H1 (cell line): ENCODE measurements around the gene FCRL2. TPM values are rescaled to one million over a fixed set of nuclear protein-coding genes. Genes with fewer than 3 reads are reported as not detected.

Source experiments
- CTCF ChIA-PET: fragments of 300-600 bp; sonication (Branson Sonifier 250); formaldehyde crosslinking; loops from one replicate; lab custom pipeline; 2021; ENCODE audit not compliant: partially characterized antibody; lab: Charles Lee
- POLR2A ChIA-PET: fragments of 300-600 bp; sonication (Branson Sonifier 250); formaldehyde crosslinking; loops from one replicate; lab custom pipeline; 2021; ENCODE audit warnings: inconsistent platforms; ENCODE audit not compliant: partially characterized antibody; lab: Charles Lee
- DNase-seq, 2 experiments: peaks; one replicate each; pipeline versions ENCODE4 v3.0.0 to v3.0.0-alpha.2; 2010 to 2022; ENCODE audit warnings: low spot score in 2 of 2, low read depth in 1 of 2, mixed read lengths in 1 of 2
- FAIRE-seq: peaks from 2 replicates; lab custom pipeline; 2011; peaks lifted over from hg19 to GRCh38; lab: Jason Lieb, UNC
- H2AFZ ChIP-seq: 2 replicates; pipeline ENCODE4 v1.8.1; 2012; ENCODE audit warnings: low read length, inconsistent platforms
- H2AK5ac ChIP-seq: 2 replicates; pipeline ENCODE4 v1.6.1; 2013; ENCODE audit warnings: low read depth, low read length
- H2BK120ac ChIP-seq: replicated peaks from 2 replicates; pipeline ENCODE3; 2013; ENCODE audit warnings: low read depth, low read length, inconsistent platforms
- H2BK12ac ChIP-seq: 2 replicates; pipeline ENCODE4 v1.6.1; 2013; ENCODE audit warnings: low read depth, low read length
- H2BK15ac ChIP-seq: 2 replicates; pipeline ENCODE4 v1.6.1; 2013; ENCODE audit warnings: low read length
- H2BK20ac ChIP-seq: 2 replicates; pipeline ENCODE4 v1.6.1; 2013; ENCODE audit warnings: low read length
- H2BK5ac ChIP-seq: 2 replicates; pipeline ENCODE4 v1.6.1; 2013; ENCODE audit warnings: low read depth, low read length
- H3K14ac ChIP-seq: 2 replicates; pipeline ENCODE4 v1.6.1; 2013; ENCODE audit warnings: inconsistent platforms; ENCODE audit not compliant: insufficient read length
- H3K18ac ChIP-seq: 2 replicates; pipeline ENCODE4 v1.6.1; 2013; ENCODE audit warnings: low read length; ENCODE audit errors: extremely low read depth
- H3K23ac ChIP-seq: 2 replicates; pipeline ENCODE4 v1.6.1; 2013; ENCODE audit warnings: inconsistent platforms; ENCODE audit not compliant: insufficient read length
- H3K23me2 ChIP-seq: 2 replicates; pipeline ENCODE4 v1.6.1; 2013; ENCODE audit warnings: low read depth, low read length
- H3K27ac ChIP-seq: 2 replicates; pipeline ENCODE4 v1.6.1; 2011; ENCODE audit warnings: low read depth, low read length, inconsistent platforms
- H3K27me3 ChIP-seq, 4 experiments: replicated peaks in 1 of 4; 1 replicate in 1 of 4; 2 replicates in 3 of 4; pipeline versions ENCODE4 v1.6.1 to v1.8.1; 2011 to 2013; ENCODE audit warnings: low read length in 3 of 4, mild to moderate bottlenecking in 3 of 4, inconsistent platforms in 2 of 4, mixed read lengths in 2 of 4, moderate library complexity in 1 of 4; ENCODE audit not compliant: control insufficient read depth in 3 of 4, insufficient read depth in 3 of 4; ENCODE audit errors: extremely low read depth in 1 of 4
- H3K36me3 ChIP-seq, 4 experiments: 2 replicates each; pipeline versions ENCODE4 v1.6.1 to v1.8.1; 2011 to 2013; ENCODE audit warnings: mild to moderate bottlenecking in 4 of 4, low read length in 3 of 4, moderate library complexity in 2 of 4, control low read depth in 1 of 4, inconsistent platforms in 1 of 4; ENCODE audit not compliant: insufficient read depth in 4 of 4, control insufficient read depth in 2 of 4
- H3K4ac ChIP-seq: replicated peaks from 2 replicates; pipeline ENCODE3; 2013; ENCODE audit warnings: low read length, low read depth, mixed read lengths, inconsistent platforms; ENCODE audit not compliant: insufficient read length
- H3K4me1 ChIP-seq, 4 experiments: replicated peaks in 1 of 4; 1 replicate in 1 of 4; 2 replicates in 3 of 4; pipeline versions ENCODE4 v1.6.1 to v1.8.1; 2011 to 2013; ENCODE audit warnings: low read length in 3 of 4, inconsistent platforms in 2 of 4, mixed read lengths in 1 of 4; ENCODE audit not compliant: insufficient read depth in 4 of 4, control insufficient read depth in 3 of 4
- H3K4me2 ChIP-seq, 2 experiments: 2 replicates each; pipeline versions ENCODE4 v1.6.1 to v1.8.1; 2011 to 2013; ENCODE audit warnings: low read depth in 2 of 2, low read length in 2 of 2, control low read depth in 1 of 2, inconsistent platforms in 1 of 2, mild to moderate bottlenecking in 1 of 2; ENCODE audit not compliant: insufficient read depth in 1 of 2
- H3K4me3 ChIP-seq, 4 experiments: fragments of 200-600, 300-600 bp in 1 of 4; sonication (generic), shearing (Covaris generic), sonication (Bioruptor Twin) in 1 of 4; 2 replicates each; pipeline versions ENCODE4 v1.5.1 to v1.8.1; 2011 to 2016; ENCODE audit warnings: low read length in 4 of 4, low read depth in 3 of 4, control low read depth in 2 of 4, inconsistent platforms in 2 of 4, mild to moderate bottlenecking in 2 of 4, mixed read lengths in 1 of 4, moderate library complexity in 1 of 4; ENCODE audit not compliant: insufficient read depth in 2 of 4; ENCODE audit errors: extremely low read depth in 1 of 4
- H3K56ac ChIP-seq: replicated peaks from 2 replicates; pipeline ENCODE3; 2013; ENCODE audit warnings: low read depth, mild to moderate bottlenecking, mixed read lengths, low read length, inconsistent platforms; ENCODE audit not compliant: insufficient read length
- H3K79me1 ChIP-seq: 2 replicates; pipeline ENCODE4 v1.6.1; 2013; ENCODE audit warnings: low read depth, low read length, control low read depth
- H3K79me2 ChIP-seq, 2 experiments: 2 replicates each; pipeline versions ENCODE4 v1.6.1 to v1.8.1; 2012 to 2013; ENCODE audit warnings: low read length in 2 of 2, mild to moderate bottlenecking in 2 of 2, inconsistent platforms in 1 of 2; ENCODE audit not compliant: insufficient read depth in 2 of 2, control insufficient read depth in 1 of 2
- H3K9ac ChIP-seq, 4 experiments: replicated peaks in 1 of 4; 1 replicate in 1 of 4; 2 replicates in 3 of 4; pipeline versions ENCODE4 v1.6.1 to v1.8.1; 2011 to 2013; ENCODE audit warnings: low read depth in 3 of 4, low read length in 3 of 4, control low read depth in 2 of 4, mild to moderate bottlenecking in 2 of 4, moderate library complexity in 2 of 4, inconsistent platforms in 1 of 4; ENCODE audit errors: extremely low read depth in 1 of 4
- H3K9me3 ChIP-seq, 2 experiments: 2 replicates each; pipeline versions ENCODE4 v1.6.1 to v1.8.1; 2012 to 2013; ENCODE audit warnings: mild to moderate bottlenecking in 2 of 2, moderate library complexity in 2 of 2, control low read depth in 1 of 2, inconsistent platforms in 1 of 2, low read depth in 1 of 2, low read length in 1 of 2, mixed read lengths in 1 of 2; ENCODE audit not compliant: insufficient read depth in 2 of 2
- H4K20me1 ChIP-seq, 2 experiments: replicated peaks in 1 of 2; 2 replicates each; pipeline versions ENCODE3 to v1.8.1; 2011 to 2013; ENCODE audit warnings: inconsistent platforms in 2 of 2, low read length in 2 of 2, mild to moderate bottlenecking in 1 of 2; ENCODE audit not compliant: insufficient read depth in 2 of 2, control insufficient read depth in 1 of 2
- H4K5ac ChIP-seq: 2 replicates; pipeline ENCODE4 v1.6.1; 2013; ENCODE audit warnings: low read length, low read depth, mixed read lengths, inconsistent platforms; ENCODE audit not compliant: insufficient read length
- H4K8ac ChIP-seq: 2 replicates; pipeline ENCODE4 v1.8.0; 2013; ENCODE audit warnings: mild to moderate bottlenecking, moderate library complexity, low read length, inconsistent platforms; ENCODE audit not compliant: insufficient read depth; ENCODE audit errors: extremely low read depth
- H4K91ac ChIP-seq: replicated peaks from 2 replicates; pipeline ENCODE3; 2013; ENCODE audit warnings: low read length, mixed read lengths, inconsistent platforms; ENCODE audit not compliant: insufficient read length
- BACH1 ChIP-seq: IDR thresholded peaks from 2 replicates; pipeline ENCODE4 v1.6.1; 2012; ENCODE audit warnings: low read length, improper control_type of control experiment
- CBX8 ChIP-seq: fragments of 300-800, 300-1000 bp; sonication (generic); IDR thresholded peaks from 2 replicates; pipeline ENCODE4 v1.7.1; 2016; ENCODE audit warnings: low read depth, low read length, borderline replicate concordance
- CREB1 ChIP-seq: IDR thresholded peaks from 2 replicates; pipeline ENCODE4 v1.6.1; 2012; ENCODE audit warnings: inconsistent platforms
- GTF2F1 ChIP-seq: IDR thresholded peaks from 2 replicates; pipeline ENCODE4 v1.6.1; 2012; ENCODE audit warnings: low read depth, low read length, improper control_type of control experiment, borderline replicate concordance
- HDAC6 ChIP-seq: IDR thresholded peaks from one replicate; pipeline ENCODE4 v1.7.1; 2012; ENCODE audit warnings: low read depth, mild to moderate bottlenecking, inconsistent platforms, low read length, moderate library complexity
- POLR2A ChIP-seq, 2 experiments: IDR thresholded peaks; 1 replicate in 1 of 2; 2 replicates in 1 of 2; pipeline ENCODE4 v1.6.1; 2011; ENCODE audit warnings: low read depth in 2 of 2, low read length in 2 of 2, mild to moderate bottlenecking in 2 of 2; ENCODE audit errors: control extremely low read depth in 1 of 2
- RBBP5 ChIP-seq: IDR thresholded peaks from 2 replicates; pipeline ENCODE4 v1.7.1; 2012; ENCODE audit warnings: low read depth, mild to moderate bottlenecking, inconsistent platforms, low read length, moderate library complexity, borderline replicate concordance
- SIX5 ChIP-seq: IDR thresholded peaks from 2 replicates; pipeline ENCODE4 v1.6.1; 2011; ENCODE audit warnings: mild to moderate bottlenecking, low read depth, low read length
- SP4 ChIP-seq: IDR thresholded peaks from 2 replicates; pipeline ENCODE4 v1.6.1; 2012; ENCODE audit warnings: low read length, inconsistent platforms
- SRF ChIP-seq: IDR thresholded peaks from 2 replicates; pipeline ENCODE4 v1.6.1; 2011; ENCODE audit warnings: mild to moderate bottlenecking, low read depth, low read length, moderate library complexity
- WGBS, 2 experiments: shearing (Covaris generic) in 1 of 2; methylation state at CpG; one replicate each; pipeline versions ENCODE4 v1.1.6 to v1.1.7; 2013 to 2015; ENCODE audit warnings: low lambda C conversion rate in 2 of 2, mixed read lengths in 2 of 2, inconsistent platforms in 1 of 2, low coverage in 1 of 2, missing lambda C conversion rate in 1 of 2; ENCODE audit not compliant: insufficient replicate concordance in 2 of 2, insufficient coverage in 1 of 2, insufficient read length in 1 of 2; ENCODE audit errors: extremely low coverage in 1 of 2, missing lambda C conversion rate in 1 of 2; 5-methylcytosine and 5-hydroxymethylcytosine counted together
- polyA plus RNA-seq, 7 experiments: library from polyadenylated mRNA; depleted of rRNA in 3 of 7; stranded (reverse) in 5 of 7; unstranded in 2 of 7; fragments of >200 nt in 5 of 7; fragments of 200-250 nt in 2 of 7; gene quantifications; 1 replicate in 5 of 7; 2 replicates in 1 of 7; 4 replicates in 1 of 7; pipeline versions ENCODE4 v1.2.1 to v1.2.3, GENCODE V29; 2011 to 2013; ENCODE audit warnings: missing spikeins in 2 of 7, mixed read lengths in 2 of 7
- total RNA-seq: library from RNA; stranded (reverse); fragmentation: NEBNext Ultra II Directional; extraction: Animal tissue kit (Norgen Biotek cat#: 25700); gene quantifications from 2 replicates; pipeline ENCODE4 v1.2.1, GENCODE V29; 2021
- TF ChIP-seq, protein P1 (sequence below): IDR thresholded peaks from 2 replicates; pipeline ENCODE4 v1.6.1; 2011; ENCODE audit warnings: low read depth, mild to moderate bottlenecking, low read length; ENCODE audit not compliant: insufficient read depth
- TF ChIP-seq, protein P2 (sequence below): IDR thresholded peaks from 2 replicates; pipeline ENCODE4 v1.6.1; 2011; ENCODE audit warnings: low read length, improper control_type of control experiment
- TF ChIP-seq, protein P3 (sequence below): IDR thresholded peaks from 2 replicates; pipeline ENCODE4 v1.6.1; 2012; ENCODE audit warnings: inconsistent platforms

Gene FCRL2
- total and polyA plus RNA-seq, 2 of the 8 experiments (the other 6 are each of a cell fraction or from before 2014, with no cell fraction given): not detected

DNA sequence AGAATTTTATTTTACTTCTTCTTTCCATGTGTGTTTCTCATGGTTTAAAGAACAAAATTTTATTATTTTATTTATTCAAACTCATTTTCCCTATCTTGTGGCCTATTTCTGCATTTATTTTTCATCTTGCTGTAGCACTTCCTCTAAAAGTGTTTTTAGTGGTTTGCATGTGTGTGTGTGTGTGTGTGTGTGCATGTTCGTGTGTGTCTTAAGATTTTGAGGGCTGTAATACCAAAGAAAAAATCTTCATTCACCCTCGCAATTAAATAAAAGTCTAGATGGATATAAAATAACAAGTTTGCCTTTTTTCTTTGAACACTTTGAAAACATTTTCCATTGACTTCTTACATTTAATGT is 51.7 kb downstream of the FCRL2 start:
- no peak overlapping the region for H3K56ac ChIP-seq
- DNase-seq (no peak), FAIRE-seq (no peak)
- no peaks in the 10 kb centered on the region for H3K23me2 ChIP-seq
- H3K79me1 ChIP-seq: no peaks in the 10 kb centered on the region
- ChIA-PET POLR2A (no interaction called here), CTCF (interaction anchor here (1.0 kb wide), 2 partner anchors 34 to 145 kb away, joined by 3 read pairs; no protein-coding TSS in a partner anchor)
- no peak overlapping the region for H2AFZ ChIP-seq
- no peak overlapping the region for H3K4me3 ChIP-seq
- WGBS, 2 experiments: 97% methylated on average over 2 of the region's 2 CpGs; no CpG with 5 or more reads in 1 of the 2 experiments
- H2BK20ac ChIP-seq: no peak overlapping the region
- H3K18ac ChIP-seq: no peak overlapping the region
- H3K27ac ChIP-seq: no peak overlapping the region
- no peaks in the 10 kb centered on the region for H3K4me1 ChIP-seq
- no peak overlapping the region for H2BK5ac ChIP-seq
- no peak overlapping the region for H2BK12ac ChIP-seq
- H3K9me3 ChIP-seq: peaks cover 25% of the 10 kb centered on the region in 2 experiments; a peak in 3 of 4 replicates
- peaks cover 0 to 7% (median 0%) of the 10 kb centered on the region in 4 experiments; a peak in 1 of 8 replicates for H3K36me3 ChIP-seq
- no peak overlapping the region for H4K8ac ChIP-seq
- H3K4ac ChIP-seq: no peak overlapping the region
- no peak overlapping the region for H3K23ac ChIP-seq
- no peak overlapping the region for H3K9ac ChIP-seq
- no peak overlapping the region for H2AK5ac ChIP-seq
- H2BK120ac ChIP-seq: no peak overlapping the region
- H4K5ac ChIP-seq: no peak overlapping the region
- H3K14ac ChIP-seq: no peak overlapping the region
- no peak overlapping the region for H4K91ac ChIP-seq
- H4K20me1 ChIP-seq: no peaks in the 10 kb centered on the region
- no peaks in the 10 kb centered on the region for H3K27me3 ChIP-seq
- H3K4me2 ChIP-seq: no peak overlapping the region
- no peaks in the 10 kb centered on the region for H3K79me2 ChIP-seq
- no peak overlapping the region for H2BK15ac ChIP-seq
- TF ChIP-seq GTF2F1: no peak
- TF ChIP-seq, protein P1, sequence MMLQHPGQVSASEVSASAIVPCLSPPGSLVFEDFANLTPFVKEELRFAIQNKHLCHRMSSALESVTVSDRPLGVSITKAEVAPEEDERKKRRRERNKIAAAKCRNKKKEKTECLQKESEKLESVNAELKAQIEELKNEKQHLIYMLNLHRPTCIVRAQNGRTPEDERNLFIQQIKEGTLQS: no peak
- TF ChIP-seq SRF: no peak
- TF ChIP-seq HDAC6: no peak
- TF ChIP-seq, protein P2, sequence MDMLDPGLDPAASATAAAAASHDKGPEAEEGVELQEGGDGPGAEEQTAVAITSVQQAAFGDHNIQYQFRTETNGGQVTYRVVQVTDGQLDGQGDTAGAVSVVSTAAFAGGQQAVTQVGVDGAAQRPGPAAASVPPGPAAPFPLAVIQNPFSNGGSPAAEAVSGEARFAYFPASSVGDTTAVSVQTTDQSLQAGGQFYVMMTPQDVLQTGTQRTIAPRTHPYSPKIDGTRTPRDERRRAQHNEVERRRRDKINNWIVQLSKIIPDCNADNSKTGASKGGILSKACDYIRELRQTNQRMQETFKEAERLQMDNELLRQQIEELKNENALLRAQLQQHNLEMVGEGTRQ: no peak
- TF ChIP-seq SP4: no peak
- TF ChIP-seq, protein P3, sequence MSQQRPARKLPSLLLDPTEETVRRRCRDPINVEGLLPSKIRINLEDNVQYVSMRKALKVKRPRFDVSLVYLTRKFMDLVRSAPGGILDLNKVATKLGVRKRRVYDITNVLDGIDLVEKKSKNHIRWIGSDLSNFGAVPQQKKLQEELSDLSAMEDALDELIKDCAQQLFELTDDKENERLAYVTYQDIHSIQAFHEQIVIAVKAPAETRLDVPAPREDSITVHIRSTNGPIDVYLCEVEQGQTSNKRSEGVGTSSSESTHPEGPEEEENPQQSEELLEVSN: no peak
- no peak for TF ChIP-seq CREB1
- no peak for TF ChIP-seq CBX8
- no peak for TF ChIP-seq POLR2A (IDR thresholded peaks at IDR 0.05; ENCODE audit: control extremely low read depth in 1 of 2, low read depth in 2 of 2, low read length in 2 of 2)
- no peak for TF ChIP-seq RBBP5
- no peak for TF ChIP-seq BACH1
- TF ChIP-seq SIX5: no peak
